NCI-H1694 treated with DMSO at 0.1 percent for 48 hours (cell line): ENCODE data around the gene CD68.
"Not testable (repeated sequence)": the region's sequence is repeated elsewhere in the genome, so short reads cannot be mapped to it uniquely, and the experiment has no call there.

Experiments
- DNase-seq: peaks from one replicate; lab custom pipeline; 2025; lab: John Stamatoyannopoulos, UW

Gene CD68

GRCh38 chr17:7580604-7581575 lies 1.5 kb downstream of the CD68 start:
- DNase-seq: no peak

- DNase-seq: no peak
Observed at GRCh38 chr17:7582396-7583252, 3.2 kb downstream of the CD68 start.

DNA sequence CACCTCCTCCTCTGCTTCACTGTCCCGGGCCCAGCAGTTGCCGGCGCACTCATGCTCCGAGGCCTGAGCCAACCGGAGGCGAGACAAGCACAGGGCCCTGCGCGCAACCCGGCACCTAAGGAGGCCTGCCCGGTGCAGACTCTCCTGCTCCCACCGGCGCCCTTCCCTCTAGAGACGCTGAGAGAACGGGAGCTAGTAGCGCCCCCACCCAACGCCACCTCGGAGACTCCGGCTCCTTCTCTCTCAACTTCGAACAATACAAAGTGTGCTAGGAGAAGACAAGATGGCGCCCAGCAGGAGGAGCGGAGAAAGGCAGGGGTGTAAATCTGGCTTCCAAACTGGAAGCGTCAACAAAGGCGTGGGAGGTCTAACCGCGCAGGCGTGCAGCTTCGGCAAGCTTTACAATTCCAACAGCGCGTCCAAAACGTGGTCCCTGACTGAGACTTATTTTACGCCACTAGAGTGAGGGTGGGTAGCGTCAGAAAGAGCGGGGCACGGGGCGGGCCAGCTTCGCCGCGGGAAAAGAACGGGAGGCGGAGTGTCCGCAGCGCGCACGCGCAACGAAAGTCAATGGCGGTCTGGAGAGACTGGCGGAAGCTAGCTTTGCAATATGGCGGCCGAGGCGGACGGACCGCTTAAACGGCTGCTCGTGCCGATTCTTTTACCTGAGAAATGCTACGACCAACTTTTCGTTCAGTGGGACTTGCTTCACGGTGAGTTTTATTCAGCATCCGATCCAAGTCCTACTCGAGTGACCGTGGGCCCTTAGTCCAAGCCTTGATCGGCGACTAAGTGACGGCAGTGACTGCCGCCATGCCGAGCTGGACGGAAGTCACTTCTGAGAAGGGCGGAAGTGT lies 4.0 kb downstream of the CD68 start, which contains the start of gene MPDU1:
Gene MPDU1 (plus strand): TSS at position 600 of the 857 bp plus-strand sequence. CDS start 11 bp downstream, at position 611.
- peak; percentile 98 for DNase-seq

GRCh38 chr17:7586673-7587419 lies 7.4 kb downstream of the CD68 start:
- peak; percentile 46 for DNase-seq

DNA sequence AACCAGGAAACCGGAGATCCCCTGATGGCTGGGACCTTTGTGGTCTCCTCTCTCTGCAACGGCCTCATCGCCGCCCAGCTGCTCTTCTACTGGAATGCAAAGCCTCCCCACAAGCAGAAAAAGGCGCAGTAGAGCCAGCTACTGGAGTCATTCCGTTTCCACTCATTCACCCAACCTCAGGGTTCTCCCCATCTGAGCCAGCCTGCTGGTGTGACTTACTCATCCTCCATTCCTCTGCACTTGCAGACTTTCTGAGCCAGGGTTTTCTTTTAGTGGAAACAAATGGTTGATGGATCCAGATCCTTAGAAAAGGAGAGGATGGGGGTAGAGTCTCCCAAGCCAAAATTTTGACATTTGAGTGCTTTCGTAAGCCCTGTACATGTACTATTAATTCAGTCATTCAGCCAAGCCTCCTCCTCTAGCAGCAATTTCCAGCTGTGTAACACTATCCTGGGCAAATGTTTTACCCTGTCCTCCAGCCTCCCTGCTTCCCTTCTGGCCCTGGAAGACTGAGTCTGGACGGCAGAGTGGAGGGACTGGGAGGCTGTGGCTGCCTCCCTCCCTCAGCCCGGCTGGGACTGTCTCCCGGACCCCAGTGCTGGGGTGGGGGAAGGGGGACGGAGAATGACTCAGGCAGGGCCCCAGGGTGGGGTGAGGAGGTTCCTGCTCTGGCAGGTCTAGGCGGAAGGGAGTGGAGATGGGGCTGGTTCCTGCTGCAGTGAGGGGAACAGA lies 8.1 kb downstream of the CD68 start:
- no peak for DNase-seq

DNA sequence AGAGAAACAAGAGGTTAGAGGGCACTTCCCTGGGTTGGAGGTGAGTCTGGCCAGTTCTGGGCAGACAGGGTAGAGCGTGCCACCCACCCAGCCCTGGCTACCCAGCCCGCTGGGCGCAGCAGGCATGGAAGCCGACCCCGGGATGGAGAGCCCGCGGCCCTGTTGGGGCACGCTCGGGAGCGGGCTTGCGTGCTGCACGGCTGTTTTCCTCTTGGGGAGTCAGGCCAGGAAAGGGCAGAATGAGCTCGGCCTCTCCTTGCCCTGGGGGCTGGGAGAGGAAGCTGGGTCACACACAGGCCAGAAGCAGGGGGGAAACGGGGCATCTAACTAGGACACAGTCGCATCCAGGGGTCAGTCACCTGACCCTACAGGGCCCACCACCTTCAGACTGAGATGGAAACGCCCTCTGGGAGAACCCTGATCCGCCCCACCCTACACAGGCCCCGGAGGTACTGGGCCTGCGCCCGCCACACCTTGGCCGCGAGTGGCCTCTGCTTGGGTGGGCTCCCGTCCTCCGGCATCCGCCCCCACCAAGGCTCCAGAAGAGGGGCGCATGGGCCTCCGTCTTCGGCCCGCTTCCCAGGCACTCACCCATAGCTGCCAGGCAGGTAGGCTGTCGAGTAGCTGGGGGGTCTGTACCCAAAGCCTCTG lies 9.2 kb downstream of the CD68 start:
- no peak for DNase-seq

DNA sequence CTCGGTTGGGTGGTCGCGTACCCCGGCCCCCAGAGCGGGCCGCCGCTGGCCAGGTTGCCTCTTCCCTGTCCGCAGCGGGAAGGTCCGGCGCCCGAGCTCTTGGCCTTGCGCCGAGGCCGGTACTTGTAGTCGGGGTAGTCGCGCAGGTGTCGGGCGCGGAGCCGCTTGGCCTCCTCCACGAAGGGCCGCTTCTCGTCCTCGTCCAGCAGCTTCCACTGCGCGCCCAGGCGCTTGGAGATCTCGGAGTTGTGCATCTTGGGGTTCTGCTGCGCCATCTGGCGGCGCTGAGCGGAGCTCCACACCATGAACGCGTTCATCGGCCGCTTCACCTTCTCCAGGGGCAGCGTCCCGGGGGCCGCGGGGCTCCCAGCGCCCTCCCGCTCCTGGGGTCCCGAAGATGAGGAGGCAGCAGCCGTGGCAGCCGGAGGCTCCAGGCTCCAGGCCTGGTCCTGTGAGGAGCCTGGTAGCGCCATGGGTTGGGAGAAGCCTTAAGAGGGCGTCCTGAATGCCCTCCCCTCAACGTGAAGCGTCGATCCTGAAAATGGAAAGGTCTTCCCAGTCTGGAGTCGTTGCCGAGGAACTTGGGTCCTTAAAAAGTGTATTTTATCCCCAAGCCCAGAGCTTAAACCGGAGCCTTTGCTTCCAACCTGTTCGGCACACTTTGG lies 9.9 kb downstream of the CD68 start:
- DNase-seq: peak; percentile 17

- no peak for DNase-seq
Observed at GRCh38 chr17:7589891-7590691, 10.7 kb downstream of the CD68 start, which contains the start of gene SOX15. Gene SOX15 (minus strand): TSS chr17:7590094. CDS start chr17:7589676, 418 bp downstream.

- DNase-seq: no peak
Observed at GRCh38 chr17:7590743-7591142, 11.3 kb downstream of the CD68 start.

DNA sequence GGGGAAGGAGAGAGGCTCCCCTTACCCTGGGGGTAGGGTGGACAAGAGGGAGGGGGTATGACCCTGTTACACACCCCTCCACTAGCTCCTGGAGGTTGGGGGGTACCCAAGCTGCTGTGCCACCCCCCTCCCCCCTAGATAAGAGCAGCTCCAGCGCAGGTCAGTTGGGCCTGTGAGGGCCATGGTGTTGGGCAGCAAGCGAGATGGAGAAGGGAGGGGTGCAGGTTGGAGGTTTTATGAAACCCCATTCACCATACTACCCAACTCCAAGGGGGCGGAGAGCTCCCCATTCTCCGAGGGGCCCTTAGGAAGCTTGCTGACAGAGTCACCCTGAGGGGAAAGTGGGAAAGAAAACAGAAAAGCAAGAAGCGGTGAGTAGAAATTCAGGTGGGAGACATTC lies 12.2 kb downstream of the CD68 start:
- no peak for DNase-seq

DNA sequence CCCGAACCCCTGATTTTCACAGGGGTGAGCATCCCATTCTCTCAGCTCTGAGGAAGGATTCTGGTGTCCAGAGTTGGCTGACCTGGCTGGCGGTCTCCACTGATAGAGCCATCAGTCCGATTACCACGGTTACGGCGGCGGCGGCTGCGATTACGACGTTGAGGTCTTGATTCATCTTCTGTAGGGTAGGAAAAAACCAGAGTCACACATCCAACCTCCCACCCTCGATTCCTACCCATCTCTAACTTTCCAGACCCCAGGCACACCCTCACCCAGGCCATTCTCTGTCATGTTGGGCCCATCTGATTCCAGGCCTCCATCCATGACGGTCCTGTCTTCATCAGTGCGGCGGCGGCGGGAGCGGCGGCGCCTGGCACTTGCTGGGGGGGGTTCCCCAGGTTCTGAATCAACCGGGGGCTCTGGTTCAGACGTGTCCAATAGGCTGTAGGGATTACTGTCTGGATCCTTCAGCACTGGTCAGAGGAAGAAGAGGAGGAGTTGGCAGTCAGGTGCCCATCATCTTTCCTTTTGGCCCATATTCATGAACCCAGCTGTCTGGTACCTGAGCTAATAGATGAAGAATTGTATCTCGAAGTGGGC lies 13.1 kb downstream of the CD68 start:
- DNase-seq: no peak

DNA sequence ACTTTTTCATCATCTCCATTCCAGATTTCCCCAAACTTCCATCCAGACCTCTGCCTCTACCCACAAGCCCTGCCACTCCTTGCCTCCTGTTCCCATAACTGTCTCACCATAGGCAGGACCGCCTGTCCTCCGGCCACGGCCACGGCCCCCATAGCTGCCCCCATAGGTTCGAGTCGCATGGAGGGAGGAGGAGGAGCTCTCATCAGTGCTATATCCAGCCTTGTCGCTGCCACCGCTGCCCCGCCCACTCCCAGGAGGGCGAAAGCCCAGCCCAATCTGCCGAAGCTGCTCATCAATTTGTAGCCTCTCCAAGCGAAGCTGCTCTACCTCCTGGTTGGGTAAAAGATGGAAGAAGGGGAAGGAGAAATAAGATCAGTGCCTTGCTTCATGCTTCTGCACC lies 13.9 kb downstream of the CD68 start:
- no peak for DNase-seq

- DNase-seq: not testable (repeated sequence)
Observed at GRCh38 chr17:7597561-7597960, 18.1 kb downstream of the CD68 start.

GRCh38 chr17:7606280-7606679 lies 26.8 kb downstream of the CD68 start:
- DNase-seq: no peak

- no peak for DNase-seq
Observed at GRCh38 chr17:7610641-7611040, 31.2 kb downstream of the CD68 start.

- DNase-seq: no peak
Observed at GRCh38 chr17:7611635-7612293, 32.3 kb downstream of the CD68 start.

GRCh38 chr17:7612294-7612640 lies 32.8 kb downstream of the CD68 start:
- no peak for DNase-seq
